HG03135 (cell line): ENCODE data around the gene SECISBP2L.

ENCODE experiments used
- ATAC-seq: cut with Tn5 transposase; IDR thresholded peaks from one replicate; pipeline ENCODE4 v1.9.1; 2021; ENCODE audit warnings: mild to moderate bottlenecking, moderate library complexity; ENCODE audit not compliant: unreplicated experiment

The SECISBP2L gene

DNA sequence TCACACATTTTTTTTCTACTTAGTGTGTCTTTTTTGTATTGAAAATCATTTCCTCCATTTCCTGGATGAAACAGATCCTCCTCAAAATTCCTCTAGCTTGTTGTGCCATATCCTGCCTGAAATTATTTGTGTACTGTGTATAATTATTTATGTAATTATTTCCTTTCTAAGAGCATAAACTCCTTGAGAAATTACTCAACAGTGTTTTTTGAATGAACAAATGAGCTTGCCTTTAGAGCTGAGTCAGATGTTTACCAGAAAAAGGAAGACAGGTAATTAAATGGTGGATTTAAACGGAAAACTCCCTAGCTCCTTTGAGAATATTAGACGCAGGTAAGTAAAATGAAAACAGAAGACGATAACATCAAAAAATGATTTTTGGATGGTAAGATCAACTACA is 13.2 kb upstream of the SECISBP2L start:
- no peak for ATAC-seq

DNA sequence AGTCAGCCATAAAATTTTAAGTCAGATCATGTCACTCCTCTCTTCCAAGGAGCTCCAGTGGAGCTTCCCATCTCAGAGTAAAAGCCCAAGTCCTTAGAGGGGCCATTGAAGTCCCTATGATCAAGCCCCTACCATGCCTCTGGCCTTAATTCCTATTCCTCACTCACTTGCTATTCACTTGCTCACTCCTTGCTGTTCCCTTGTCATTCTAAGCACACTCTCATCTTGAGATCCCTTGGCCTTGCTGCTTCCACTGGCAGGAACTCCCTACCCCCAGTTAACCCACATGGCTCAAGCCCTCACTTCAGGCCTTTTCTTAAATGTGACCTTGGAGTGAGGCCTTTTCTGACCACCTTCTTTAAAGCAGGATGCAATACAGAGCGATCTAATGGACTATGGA is 12.3 kb upstream of the SECISBP2L start:
- ATAC-seq: no peak

DNA sequence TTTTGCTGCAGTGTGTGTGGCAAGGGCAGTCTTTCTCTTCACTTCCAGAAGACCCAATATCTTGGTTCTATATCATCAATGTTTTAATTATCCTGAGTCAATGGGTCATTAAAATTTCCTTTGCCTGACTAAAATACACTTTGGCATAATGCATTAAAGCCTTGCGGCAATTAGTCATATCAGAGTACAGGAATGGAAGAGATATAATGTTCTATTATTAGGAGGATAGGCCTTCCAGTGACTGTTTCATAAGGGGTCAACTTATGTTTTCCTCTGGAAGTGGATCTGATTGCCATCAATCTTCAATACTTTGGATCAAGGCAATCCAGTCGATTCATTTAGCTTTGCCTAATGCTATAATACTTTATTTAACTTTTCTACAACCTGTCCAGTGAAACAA is 9.4 kb upstream of the SECISBP2L start:
- no peak for ATAC-seq

DNA sequence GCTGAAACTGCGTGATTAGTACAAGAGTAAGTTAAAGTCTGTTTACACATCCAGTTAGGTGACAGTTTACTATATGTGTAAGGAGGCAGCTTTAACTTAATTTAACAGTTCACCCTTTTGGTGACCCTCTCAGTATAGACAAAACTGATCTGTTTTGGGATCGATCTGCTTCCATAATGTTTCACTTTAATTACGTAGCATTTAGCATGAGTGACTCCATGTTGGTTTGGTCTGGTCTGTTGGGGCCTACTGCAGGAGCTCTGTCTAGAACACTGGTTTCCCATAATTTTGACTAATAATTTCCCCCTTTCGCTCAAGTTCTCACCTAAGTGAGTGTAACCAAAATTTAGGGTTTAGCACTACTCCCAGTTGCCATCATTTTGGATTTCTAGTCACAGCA is 6.4 kb upstream of the SECISBP2L start:
- no peak for ATAC-seq

DNA sequence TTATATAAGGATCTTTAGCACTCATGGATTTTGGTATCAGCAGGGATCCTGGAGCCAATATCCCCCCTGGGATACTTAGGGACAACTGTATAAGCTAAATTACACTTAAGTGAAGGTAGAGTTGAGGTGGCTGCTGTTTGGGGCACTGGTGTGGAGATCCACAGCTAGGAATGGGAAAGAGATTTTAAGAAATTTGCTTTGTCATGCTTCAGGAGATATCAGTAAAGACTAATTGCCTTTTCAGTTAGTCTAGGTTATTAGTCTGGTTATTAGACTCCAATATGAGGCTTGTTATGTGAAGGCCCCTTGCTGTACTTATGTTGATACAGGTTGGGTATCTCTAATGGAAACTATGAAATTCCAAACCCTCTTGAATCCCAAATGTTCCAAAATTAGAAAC is 1.2 kb upstream of the SECISBP2L start:
- no peak for ATAC-seq

DNA sequence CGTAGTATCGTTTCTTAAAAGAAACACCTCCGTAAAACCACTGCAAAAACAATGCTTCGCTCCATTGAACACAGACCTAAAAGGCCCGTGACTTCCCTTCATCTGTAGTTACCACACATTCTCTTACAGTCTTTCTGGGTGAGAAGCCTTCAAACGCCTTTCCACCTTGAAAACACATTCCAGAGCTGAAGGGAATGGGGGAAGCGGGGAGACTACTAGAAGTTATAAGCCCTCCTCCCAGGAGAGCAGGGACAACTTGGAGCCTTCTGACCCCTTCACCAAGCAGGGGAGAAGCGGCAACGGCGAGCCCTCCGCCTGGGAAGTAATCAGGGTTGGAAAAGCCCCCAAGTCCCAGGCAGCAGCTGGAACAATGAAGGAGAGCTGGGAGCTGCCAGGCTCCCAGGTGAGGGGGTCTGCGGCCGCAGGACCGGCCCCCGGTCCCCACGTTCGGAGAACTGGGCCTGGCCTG is 461 bp downstream of the SECISBP2L start:
- peak; percentile 39 for ATAC-seq

DNA sequence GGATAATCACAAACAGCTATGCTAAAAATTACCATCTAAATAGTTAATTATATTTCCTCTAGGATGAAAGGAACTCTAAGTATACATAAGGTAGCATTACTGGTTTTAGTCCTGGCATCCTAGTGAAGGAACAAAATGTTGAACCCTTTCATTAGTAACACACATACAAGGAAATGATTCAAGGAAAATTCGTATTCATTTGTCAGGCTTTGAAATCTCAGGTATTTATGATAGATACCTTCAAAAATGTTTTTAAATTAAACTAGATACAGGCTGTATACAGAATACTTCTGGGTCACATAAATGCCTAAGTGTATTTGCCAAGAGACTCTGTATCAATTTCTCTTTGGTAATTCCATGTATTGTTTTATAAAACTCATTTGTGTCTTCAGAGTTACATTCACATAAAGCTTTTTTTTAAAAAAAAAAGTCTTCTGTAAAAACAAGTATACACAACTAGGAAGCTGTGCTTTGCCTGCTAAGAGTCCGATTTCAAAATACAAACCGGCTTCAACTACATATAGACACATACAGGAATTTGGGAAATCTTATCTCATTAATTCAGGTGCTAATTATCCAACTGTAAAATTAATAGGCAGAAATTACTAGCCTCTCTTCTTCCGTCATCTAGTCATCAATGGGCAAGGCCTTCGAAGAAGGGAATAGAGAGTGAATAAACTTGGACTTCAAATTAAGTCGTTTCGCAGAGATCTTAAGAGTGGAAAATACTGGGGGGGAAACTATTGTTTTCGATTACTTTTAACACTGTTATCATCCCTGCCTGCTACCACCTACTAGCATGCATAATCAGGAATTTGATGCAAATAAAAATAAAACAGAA is 1.3 kb downstream of the SECISBP2L start:
- ATAC-seq: no peak

DNA sequence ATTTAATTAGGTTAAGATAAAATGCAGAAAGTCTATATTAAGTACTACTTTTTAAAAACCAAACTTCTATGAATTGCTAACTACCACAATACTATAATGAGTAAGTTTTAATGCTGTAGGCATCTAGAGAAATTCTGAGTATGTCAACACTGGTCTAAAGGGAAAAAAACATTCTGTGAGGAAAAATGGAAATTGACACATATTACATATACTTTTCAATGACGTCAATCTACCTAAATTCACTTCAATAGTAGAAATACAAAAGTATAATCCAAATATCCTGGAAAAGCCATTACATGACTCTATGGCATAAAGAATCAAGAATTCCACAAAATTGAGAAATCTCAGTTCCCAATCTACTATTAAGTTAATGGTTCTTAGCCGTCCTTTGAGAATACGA is 2.2 kb downstream of the SECISBP2L start:
- no peak for ATAC-seq

DNA sequence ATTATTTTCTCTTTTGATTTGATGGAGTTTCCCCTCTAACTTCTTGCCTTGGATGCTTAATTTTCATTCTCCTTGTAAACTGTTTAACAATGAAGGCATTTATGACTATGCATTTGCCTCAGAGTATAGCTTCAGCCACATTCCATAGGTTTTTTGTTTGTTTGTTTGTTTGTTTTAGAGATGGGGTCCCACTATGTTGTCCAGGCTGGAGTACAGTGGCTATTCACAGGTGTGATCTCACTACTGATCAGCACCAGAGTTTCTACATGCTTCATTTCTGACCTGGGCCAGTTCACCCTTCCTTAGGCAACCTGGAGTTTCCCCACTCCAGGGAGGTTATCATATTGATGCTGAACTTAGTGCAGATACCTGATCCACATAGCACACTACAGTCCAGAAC is 4.1 kb downstream of the SECISBP2L start:
- ATAC-seq: no peak

DNA sequence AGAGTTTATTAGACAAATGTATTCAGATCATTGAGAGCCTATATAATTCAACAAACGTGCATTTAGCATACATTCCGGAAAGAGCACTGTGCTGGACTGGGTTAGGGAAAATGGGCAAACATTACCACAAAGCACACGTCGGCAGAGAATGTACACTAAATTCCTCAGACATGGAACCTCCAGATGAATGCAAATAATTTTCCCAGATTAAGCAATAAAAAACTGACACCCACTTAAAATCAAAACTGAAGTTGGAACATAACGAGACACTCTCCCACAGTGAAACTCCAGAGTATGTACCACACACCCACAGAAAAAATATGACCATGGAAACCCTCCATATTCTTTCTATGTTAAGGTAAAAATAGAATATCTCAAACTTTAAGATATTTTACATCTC is 4.8 kb downstream of the SECISBP2L start:
- ATAC-seq: no peak

DNA sequence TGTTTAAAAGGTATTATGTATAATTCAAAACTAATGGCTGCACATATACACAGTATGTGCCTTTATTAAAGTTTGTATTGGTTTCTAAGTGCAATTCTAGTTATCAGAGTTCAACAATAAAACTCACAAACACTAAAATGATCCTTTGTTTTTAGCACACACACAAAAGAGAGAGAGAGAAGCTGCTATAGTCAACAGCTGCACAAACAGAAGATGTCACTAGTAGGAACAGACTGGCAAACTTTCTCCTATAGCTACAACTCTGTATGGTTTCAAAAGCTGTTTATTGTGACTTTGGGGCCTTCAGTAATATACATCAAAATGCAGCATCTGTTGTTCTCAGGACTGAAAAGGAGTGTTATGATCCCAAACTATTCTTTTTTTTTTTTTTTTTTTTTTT is 6.1 kb downstream of the SECISBP2L start:
- ATAC-seq: no peak

DNA sequence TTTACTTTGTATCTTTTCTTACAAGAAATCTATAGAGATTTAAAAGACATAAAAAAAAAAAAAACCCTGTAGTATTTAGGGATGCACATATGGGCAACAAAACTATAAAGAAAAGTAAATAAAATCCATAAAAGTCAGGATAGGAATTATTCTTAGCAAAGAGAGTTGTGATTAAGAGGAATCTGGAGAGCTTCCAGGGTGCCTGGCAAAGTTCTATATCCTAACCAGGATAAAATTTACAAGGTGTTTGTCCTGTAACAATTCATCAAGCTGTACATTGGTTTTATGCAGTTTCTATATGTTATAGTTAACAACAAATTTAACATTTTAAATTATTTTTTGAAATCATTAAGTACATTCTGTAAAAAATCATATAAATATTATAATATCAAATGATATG is 7.9 kb downstream of the SECISBP2L start:
- ATAC-seq: no peak

DNA sequence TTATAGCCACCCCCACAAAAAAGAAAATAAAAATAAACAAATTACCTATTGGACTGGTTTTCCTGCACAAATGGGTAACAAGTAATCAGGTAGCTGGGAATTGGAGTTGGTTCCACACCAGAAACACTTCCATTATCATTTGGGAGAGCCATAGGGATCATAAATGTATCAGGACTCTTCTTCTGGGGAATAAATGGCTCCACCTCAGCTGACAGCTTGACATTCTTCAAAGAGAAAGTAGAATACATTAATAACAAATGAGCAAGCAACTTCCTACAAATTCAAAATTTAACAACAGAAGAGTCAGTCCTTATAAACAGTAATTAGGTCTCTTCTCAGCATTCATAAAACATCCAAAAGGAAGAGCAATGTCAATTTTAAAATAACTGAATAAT is 8.7 kb downstream of the SECISBP2L start:
- no peak for ATAC-seq

DNA sequence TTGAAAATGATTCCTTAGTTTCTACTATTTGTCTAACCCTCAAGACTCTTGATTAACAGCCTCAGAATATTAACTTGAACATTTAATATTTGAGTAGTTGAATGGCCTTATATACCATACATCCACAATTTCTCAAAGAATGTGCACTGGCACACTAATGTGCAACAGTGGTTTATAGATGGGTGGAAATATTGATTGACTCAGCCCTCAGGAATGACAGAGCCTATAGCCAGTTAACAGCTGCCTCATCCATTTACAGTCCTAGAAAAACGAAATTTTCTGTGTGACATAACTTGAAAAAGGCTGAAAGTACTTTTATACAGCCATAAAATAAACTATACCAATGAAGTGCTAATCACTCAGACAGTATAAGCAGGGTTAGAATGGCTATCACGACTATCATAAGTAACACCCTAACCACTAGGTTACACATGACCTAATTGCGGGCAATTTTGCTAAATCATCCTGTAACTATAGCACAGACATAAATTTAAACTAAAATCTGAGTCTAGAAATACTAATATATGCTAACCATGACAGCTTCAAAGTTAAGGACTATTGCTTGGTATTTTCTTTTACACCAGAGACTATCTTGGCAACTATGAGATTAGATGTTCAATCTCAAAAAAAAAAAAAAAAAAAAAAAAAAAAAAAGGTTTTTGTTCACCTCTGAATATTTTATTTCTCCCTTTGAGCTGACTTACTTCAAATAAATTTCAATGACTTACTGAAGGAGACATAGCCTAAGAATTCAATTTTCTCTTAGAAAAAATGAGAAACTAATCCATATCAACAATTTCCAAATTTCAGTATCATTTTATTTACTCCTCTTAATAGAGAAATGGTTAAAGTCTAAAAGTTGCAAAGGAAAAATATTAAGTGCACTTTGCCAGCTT is 9.3 kb downstream of the SECISBP2L start:
- ATAC-seq: no peak

DNA sequence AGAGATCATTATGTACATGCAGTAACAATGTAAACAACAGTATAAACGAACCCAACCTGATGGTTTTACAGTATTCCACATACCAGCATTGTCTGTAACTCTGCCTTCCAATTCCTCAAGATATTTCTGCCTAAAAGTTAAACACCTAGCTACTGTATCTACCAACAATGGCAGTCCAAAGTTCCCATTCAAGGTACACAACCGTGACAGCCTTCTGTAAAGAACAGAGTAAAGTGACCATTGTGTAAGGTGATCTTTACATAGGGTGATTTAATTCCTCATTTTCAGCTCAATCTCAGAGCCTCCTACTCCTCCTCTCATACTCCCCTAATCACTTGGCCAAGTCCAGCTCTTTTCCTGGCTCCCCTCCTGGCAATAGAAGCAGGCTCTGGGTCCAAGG is 10.4 kb downstream of the SECISBP2L start:
- no peak for ATAC-seq

DNA sequence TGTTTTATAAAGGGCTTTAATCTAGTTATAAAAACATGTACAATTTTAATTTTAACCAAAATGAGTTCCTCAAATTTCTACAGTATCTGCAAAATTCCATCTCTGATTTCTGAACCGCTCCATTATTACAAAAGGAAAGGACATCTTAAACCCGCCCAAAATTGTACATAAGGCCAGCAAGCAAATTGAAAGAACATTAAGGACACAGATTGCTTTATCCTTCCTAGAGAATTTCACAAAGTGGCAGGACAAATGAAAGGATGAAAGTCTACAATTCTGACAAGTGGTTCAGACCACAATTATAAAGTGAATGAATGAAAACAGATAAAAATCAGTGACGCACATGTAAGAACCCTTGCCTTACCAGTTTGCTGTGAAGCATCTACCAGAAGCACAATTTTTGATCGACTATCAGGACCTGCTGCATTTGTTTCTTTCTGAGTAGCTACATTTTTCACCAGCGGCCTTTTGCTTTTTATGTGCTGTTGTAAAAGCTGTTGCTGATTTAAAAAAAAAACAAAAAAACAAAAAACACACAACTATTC is 13.6 kb downstream of the SECISBP2L start:
- ATAC-seq: no peak

DNA sequence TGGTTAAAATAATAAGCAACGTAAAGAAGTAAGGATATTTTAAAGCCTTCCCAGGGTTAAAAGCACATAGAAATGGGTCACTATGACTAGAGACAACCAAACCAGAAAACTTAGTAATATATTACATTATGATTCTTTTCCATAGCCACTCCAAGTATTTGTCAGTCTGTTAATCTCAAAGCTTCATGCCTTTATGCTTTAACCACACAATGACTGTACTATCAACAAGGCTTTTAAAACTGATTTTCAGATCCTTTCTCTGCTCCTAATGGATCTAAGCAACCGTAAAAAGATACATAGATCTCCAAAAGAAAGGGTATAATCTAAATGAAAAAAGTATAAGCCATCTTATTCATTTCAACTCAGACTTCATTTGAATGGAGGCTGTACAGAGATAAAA is 14.4 kb downstream of the SECISBP2L start:
- ATAC-seq: no peak

DNA sequence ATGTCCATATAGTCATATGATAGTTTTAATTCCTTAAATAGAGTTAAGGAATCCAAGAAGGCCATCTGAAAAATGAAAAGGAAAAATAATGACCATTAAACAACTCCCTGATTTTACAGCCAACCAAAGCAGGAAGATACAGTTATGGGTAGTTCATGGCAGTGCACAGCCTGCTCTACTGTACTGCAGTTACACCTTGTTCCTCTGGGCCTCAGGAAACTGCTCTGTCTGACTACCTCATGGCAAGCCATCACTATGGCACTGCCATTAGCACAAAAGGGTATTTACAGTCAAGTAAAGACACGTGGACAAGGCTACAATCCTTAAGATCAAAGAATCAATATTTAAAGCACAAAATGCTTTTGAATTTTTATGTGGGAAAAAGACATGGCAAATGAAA is 19.5 kb downstream of the SECISBP2L start:
- no peak for ATAC-seq

DNA sequence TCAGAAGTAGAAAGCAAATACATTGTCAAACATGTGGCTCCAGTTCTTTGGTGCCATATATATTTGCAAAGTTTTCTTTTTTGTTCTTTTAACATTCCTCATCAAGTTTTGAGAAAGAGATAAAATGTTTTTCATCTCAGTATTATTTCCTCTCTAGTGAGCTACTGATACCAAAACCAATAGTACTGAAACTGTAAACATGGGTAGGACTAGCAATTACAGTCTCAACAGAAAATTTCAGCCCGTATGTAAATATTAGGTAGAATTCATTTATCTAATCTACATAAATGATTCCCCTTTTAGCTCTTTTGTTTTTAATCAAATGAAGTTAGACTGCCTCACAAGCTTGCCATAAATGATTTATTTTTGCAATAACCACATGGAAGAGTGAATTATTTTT is 21.4 kb downstream of the SECISBP2L start:
- ATAC-seq: no peak

DNA sequence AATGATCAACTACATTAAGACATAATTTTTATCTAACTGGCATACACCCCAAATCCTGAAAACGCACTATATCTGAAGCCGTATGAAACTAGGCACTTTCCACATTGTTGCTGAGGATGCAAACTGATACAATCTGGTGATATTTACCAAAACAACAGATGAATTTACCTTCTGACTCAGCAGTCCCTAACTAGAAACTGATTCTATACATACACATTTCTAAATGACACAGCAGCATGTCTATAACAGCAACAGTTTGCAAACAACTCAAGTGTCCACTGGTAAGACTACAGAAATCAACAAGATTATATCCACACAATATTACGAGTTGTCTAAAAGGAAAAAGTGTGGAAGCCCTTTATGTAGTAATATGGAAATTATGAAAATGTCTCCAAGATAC is 22.9 kb downstream of the SECISBP2L start:
- no peak for ATAC-seq

DNA sequence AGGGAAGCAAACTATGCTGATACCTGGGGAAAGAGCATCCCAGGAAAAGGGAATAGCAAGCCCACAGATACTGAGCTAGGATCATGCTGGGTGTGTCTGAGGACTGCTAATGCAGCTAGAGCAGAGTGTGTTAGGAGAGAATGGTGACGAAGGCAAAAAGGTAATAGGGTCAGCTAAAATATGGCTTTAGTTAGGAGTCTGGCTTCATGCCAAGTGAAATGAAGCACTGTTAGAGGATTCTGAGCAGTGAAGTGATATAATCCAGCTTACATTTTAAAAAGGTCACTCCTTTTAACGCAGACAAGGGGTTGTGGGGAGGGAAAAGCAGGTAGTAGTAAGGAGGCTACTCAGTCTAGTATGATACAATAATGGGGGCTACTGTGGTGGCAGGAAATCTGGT is 30.4 kb downstream of the SECISBP2L start:
- ATAC-seq: no peak

DNA sequence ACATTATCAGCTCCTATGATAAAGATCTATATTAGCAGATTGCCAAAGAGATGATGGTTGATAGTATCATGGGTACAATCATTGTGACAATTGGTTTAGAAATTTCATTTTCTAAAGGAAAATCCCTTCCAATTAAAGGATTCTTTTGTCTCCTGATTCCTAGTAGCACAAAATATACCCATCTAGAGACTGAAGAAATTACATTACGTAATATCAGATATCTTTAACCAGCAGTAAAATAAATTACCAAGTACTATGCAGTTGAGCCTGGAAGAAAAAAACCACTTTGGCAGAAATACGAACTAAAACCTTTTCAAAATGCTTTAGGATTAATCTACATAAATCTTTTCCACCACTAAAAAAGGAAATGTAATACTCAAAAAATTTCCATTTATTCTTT is 46.9 kb downstream of the SECISBP2L start:
- no peak for ATAC-seq
